RCC 7860 (cell line): ENCODE results near the gene SLC6A18.
"Not testable (repeated sequence)": the region's sequence is repeated elsewhere in the genome, so short reads cannot be mapped to it uniquely, and the experiment has no call there.

Experiments used
- DNase-seq: peaks from one replicate; pipeline ENCODE4 v3.0.0-alpha.2; 2015; ENCODE audit warnings: low spot score
- FAIRE-seq: peaks from 2 replicates; lab custom pipeline; 2012; peaks lifted over from hg19 to GRCh38; lab: Jason Lieb, UNC

The SLC6A18 gene

DNA sequence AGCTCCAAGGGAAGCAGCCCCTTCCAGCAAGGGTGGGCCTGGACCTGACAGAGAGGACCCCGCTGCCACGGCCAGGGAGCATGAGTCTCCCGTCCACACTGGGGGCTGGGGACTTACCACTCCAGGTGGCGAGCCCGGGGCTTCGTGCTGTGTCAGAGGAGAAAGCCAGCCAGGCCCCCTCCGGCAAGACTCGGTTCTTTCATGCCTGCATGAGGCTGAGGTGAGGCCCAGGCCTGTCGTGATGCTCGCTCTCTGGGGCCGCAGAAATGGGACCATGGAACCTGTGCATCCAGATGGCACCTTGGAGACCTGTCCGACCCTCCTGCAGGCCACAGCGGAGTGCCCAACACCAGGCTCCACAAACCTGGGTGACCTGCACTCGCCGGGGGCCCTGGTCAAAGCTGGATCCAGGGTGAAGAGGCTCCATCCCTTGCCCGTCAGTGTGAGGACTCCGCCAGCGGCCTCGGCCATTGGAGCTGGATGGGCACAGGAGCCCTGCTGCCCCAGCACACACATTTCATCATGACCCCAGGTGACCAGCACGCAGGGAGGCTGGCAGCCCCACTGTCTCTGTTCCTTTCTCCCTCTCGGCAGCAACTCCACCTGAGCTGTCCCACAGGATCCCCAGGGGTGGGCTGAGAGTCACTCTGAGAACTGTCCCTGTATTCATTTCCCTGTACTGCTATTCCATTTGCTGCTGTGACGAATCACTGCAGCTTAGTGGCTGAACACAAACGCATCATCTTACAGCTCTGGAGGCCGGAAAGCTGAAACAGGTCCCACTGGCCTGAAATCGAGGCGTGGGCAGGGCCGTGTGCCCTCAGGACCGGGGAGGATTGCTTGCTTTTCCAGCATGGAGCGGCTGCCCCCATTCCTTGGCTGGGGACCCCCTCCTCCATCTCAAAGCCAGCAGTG lies 24.4 kb downstream of the SLC6A18 start:
- DNase-seq (no peak), FAIRE-seq (no peak)

DNA sequence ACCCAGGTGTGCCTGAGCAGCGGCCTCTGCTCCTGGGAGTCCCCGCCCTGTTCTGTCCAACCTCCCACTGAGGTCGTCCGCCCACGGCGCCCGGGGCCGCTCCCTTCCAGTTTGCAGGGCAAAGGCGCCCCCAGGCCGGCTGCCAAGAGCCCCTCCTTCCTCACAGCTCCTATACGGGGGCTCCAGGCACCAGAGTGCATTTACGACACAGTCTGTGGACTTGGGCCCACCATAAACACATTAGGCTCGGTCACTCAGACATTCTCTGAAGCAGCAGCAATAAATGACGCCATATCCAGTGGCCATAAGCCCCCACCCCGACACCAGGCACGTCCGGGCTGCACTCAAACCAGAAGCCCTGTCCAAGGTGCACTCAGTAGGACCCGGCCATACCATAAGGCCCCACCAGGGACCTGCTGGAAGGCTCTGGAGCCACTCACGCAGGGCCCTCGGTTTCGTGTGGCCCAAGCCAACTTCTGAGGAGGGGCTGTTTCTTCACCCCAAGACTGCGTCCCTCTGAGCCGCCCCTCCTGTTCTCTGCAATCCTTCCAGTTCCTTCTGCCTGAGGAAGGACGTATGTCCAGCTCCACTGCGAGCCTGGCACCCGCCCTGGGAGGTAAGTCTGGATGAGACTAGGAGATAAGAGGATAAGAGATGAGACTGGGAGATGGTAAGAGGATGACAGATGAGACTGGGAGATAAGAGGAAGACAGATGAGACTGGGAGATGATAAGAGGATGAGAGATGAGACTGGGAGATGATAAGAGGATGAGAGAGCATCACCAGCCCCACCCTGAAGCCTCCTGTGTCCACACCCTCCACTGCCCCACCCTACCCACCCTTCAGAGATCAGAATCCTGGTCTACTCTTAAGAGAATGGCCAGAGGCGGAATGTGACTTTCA lies 26.7 kb downstream of the SLC6A18 start:
- FAIRE-seq: no peak
- no peak for DNase-seq

DNA sequence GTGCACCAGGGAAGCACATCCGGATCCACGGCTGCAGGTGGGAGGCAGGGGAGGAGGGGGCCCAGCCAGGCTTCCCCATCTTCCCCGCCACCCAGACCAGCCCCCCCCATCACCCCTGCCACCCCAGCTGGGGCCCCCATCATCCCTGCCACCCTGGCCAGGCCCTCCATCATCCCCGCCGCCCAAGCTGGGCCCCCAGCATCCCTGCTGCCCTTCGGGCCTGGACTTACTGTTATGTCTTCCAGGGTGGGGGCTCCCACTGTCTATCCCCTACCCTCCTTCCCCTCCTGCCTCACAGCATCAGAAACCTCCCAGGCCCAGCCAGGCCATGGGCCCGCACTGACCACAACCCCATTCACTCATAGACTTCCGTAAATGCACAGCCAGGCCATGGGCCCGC lies 27.5 kb downstream of the SLC6A18 start:
- DNase-seq: no peak
- FAIRE-seq: no peak

DNA sequence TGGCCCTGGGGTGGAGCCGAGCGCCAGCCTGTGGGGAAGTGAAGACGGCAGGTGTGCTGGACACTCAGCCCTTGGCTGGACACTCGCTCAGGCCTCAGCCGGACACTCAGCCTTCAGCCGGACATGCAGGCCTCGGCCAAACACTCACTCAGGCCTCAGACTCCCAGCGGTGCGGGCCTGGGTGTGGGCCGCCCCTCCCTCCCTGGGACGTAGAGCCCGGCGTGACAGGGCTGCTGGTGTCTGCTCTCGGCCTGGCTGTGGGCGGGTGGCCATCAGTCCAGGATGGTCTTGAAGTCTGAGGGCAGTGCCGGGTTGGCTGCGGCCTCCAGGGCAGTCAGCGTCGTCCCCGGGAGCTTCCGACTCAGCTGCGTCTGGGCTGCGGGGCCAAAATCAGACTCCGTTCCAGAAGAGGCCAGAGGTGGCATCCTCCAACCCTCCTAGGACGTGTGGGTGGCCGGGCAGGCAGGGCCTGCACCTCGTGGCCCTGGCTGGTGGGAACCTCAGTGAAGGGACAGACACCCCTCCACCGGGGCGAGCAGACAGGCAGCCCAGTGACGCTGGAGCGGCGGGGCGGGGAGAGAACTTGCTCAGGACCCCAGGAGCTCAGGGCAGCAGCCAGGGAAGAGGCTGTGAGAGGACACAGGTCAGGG lies 28.4 kb downstream of the SLC6A18 start:
- FAIRE-seq (no peak), DNase-seq (no peak)

DNA sequence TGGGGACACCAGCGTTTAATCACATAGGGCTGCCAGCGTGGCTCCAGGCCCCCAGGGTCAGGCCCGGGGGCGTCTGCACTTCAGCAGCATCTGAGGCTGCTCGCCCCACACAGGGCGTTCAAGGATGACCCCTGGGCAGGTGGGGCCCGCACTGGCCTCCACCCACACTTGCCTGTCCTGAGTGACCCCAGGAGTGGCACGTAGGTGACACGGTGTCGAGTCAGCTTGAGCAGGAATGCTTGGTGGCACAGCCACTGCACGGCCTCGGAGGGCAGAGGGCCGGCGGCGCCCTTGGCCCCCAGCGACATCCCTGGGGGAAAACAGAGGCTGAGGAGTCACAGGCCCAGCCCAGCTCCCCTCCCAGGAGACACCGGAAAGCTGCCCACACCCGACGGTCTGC lies 29.0 kb downstream of the SLC6A18 start:
- DNase-seq: no peak
- FAIRE-seq: no peak

DNA sequence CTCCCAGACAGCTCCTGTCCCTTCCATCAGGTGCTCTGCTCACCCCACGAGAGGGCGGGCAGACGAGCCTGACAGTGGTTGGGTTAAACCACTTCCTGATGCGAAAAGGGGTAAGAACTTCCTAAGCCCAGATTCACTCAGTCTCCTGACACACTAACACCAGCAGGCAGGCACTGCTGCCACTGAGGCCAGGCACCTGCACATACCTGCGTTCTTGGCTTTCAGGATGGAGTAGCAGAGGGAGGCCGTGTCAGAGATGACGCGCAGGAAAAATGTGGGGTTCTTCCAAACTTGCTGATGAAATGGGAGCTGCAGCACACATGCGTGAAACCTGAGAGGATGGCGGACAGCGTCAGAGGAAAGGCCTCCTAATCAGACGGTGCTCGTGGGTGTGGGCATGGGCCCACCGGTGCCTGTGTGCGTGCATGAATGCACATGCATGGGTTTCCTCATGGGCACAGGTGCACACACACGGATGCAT lies 29.9 kb downstream of the SLC6A18 start:
- no peak for FAIRE-seq
- no peak for DNase-seq

DNA sequence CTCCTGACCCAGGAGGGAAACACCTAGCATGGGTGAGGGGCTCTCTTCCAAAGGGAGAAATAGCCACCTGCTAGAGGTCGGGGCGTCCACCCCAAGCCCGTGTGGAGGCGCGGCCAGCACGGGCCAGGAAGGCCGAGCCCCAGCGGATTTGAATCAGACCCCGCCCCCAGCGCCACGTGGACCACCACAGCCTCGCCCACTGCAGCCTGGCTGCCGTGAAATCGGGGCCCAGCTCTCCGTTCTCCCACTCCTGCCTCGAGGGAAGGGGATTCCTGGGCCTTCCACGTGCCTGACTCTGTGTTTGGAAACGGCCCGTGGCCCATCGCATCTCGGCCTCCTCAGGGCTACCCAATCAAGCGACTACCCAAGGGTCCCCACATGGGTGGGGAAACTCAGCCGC lies 31.6 kb downstream of the SLC6A18 start:
- FAIRE-seq: no peak
- no peak for DNase-seq

DNA sequence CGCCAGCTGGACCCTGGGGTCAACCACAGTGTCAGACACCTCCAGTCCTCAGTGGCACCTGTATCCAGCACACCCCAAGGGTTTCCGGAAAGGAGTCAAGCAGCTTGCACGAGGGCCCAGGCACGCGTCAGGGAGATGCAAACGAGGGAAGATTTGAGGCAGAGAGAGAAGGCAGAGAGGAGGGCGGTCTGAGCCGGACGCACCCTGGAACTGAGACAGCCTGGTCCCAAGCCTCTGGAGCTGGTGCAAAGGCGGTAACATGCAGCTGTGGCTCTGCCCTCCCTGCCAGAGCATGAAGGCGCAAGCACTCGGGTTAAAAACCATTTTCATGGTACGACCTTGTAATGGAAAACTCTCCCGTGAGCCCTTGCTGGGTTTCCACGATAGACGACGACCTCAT lies 32.2 kb downstream of the SLC6A18 start:
- FAIRE-seq (no peak), DNase-seq (no peak)

DNA sequence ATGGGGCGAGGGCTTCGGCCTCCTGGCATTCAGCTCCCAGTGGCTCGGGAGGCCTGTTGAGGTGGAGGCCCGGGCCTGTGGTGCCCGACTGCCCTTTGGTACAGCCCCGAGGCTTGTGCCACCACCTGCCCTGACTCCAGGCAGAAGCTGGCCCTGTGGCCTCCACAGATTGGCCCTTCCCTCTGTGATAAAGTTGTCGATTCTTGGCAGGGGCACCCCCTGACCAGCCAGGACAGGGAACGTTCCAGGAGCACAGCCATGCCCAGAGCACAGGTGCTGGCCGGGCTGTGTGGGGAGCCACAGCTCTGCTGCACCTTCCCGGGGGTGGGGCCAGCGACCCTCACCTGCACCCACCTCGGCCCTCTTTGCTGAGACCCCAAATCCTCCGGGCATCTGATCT lies 32.7 kb downstream of the SLC6A18 start:
- FAIRE-seq (no peak), DNase-seq (no peak)

DNA sequence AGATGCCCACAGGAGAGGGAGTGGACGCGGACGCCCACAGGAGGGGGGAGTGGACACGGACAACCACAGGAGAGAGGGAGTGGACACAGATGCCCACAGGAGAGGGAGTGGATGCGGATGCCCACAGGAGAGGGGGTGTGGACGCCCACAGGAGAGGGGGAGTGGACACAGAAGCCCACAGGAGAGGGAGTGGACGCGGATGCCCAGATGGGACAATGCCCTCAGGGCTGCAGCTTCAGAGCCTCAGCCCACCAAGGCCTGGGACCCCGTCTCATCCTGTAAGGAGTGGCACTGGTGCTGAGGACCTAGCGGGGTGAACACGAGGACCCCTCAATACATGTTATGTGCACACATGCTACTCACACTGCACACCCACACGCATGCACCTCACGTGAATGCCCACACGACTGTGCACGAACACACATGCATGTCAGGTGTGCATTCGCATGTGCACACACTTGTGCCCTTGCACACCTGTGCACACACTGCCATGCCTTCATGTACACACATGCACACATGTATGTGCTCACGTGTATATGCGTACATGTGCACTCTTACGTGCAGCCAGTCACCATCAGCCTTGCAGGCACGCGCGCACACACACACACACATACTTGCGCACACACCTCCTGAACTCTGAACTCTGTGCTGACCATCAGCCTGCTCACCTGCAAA lies 34.8 kb downstream of the SLC6A18 start:
- FAIRE-seq: no peak

DNA sequence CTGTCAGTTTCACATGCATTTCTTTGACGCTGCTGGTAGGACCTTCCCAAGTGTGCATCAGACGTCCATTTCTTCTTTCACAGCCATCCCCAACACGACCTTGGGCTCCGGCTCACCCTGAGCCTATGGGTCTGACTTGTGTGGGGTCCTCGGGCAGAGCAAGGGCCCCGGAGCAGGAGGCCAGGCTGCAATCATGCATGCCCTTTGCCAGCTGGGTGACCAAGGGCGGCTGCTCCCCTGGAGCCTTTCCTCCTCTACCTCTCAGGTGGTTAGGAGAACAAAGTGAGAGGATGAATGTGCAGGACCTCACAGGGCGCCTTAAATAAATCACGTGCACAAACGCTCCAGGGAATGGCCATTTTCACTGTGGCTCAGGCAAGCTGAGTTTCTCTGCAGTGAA lies 36.5 kb downstream of the SLC6A18 start:
- FAIRE-seq: no peak
- no peak for DNase-seq

More for the DNA sequence above, 34.8 kb downstream of the SLC6A18 start:
- DNase-seq: no peak

DNA sequence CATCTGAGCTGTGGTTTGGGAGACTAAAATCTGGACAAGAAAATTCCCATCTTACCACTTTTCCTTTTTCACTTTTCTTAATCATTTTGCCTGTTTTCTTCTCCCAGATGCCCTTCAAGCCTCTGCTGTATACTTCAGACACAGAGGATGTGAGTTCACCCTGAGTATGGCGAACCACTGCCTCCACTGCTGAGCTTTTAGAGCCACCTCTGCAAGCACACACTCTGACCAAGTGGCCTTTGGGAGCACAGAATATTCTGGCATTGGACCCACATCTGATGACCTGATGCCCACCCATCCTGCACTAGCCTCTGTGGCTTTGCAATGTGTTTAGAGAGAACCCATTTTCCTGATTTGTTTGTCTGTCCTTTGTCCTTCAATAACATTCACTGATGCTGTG lies 37.2 kb downstream of the SLC6A18 start:
- no peak for FAIRE-seq
- no peak for DNase-seq

DNA sequence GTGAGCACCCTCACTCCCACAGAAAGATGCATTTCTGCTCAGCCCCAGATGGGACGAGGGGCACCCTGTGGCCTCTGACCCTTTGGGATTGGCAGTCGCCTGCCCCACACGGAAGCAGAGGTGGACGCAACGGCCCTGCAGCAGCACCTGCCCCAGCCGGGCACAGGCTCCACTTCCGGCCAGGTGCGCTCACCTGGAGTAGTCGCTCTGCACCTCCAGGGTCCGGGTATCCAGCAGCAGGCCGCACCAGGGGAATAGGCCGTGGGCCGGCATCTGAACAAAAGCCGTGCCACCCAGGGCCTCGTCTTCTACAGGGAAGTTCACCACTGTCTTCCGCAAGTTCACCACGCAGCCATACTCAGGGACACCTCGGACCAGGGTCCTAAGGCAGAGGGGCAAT lies 39.0 kb downstream of the SLC6A18 start:
- DNase-seq: no peak
- FAIRE-seq: no peak

DNA sequence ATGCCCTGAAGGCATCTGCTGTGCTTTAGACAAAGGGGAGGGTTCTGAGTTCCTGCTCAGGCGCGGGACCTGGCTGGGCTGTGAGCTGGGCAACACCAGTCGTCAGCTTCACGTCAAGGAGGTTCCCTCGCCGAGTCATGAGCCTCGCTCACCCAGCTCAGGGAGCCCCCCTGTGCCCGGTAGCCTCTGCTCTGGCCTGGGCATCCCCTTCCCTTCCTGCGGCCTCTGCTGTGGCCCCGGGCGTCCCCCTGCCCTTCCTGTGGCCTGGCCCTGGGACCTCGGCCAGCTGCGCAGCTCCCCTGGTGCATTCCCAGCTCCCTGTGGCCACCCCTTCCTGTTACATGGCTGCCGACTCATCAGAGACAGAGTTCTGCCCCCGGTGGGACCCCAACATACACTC lies 39.8 kb downstream of the SLC6A18 start:
- DNase-seq (no peak), FAIRE-seq (no peak)

DNA sequence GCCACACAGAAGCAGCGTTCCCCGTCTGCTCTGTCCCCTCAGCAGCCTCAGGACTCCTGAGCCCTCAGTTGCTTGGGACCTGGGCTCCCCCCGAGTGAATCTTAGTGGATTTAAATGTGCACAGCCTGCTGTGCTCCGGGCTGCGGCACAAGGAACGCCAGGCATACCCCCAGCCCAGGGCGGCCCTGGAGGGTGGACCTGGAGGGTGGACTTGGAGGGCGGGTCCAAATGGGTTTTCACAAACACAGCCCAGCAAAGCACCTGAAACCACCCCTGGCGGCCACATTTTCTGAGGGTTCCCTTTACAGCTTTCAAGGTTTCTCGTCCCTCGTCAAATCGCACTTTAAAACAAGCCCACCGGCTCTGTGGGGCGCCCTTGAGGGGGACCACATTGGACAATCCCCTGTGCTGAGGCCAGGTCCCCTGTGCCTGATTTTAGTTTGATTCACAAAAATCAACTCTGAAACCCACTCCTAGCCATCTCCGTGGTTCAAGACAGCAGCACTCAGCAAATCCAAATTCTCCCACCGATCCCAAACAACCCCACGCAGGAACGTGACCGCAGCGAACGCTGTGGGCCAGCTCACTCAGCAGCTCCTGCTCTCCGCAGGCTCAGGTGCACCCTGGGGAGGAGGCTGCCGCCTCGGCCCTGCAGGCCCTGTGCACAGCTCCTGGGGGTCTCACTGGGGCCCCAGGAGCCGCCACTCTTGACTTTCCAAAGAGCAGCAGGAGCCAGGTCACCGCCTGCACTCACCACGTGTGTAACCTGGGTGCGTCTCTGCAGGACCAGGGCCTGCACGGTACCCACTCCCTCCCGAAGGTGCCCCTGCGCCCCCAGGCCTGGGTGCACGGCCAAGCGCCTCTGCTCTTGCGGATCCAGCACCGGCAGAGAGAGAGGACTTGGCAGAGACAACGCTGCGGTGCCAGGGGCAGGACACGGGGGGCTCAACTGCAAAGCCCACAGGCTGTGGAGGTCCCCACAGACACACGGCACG lies 40.6 kb downstream of the SLC6A18 start:
- FAIRE-seq (no peak), DNase-seq (no peak)

DNA sequence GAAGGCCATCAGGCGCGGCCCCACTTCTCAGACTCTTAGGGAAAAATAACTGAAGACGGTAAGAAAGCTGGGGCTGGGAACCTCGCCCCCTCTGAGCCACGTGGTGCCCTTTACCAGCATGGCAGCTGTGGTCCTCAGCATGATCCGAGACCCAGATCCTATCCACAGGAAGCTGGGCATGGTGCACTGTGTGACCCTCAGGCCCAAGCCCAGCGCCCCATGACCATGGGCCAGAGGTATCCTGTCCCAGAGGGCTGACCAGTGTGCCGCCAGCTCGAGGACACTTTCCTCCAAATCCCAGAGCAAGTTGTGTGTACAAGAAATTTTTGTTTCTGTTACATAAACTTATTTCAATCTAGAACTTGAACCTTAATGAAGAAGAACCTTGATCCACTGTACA lies 41.6 kb downstream of the SLC6A18 start:
- FAIRE-seq: no peak
- no peak for DNase-seq

DNA sequence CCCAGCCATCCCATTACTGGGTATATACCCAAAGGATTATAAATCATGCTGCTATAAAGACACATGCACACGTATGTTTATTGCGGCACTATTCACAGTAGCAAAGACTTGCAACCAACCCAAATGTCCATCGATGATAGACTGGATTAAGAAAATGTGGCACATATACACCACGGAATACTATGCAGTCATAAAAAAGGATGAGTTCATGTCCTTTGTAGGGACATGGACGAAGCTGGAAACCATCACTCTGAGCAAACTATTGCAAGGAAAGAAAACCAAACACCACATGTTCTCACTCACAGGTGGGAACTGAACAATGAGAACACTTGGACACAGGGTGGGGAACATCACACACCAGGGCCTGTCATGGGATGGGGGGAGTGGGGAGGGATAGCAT lies 42.3 kb downstream of the SLC6A18 start:
- DNase-seq, FAIRE-seq: not testable (repeated sequence)

DNA sequence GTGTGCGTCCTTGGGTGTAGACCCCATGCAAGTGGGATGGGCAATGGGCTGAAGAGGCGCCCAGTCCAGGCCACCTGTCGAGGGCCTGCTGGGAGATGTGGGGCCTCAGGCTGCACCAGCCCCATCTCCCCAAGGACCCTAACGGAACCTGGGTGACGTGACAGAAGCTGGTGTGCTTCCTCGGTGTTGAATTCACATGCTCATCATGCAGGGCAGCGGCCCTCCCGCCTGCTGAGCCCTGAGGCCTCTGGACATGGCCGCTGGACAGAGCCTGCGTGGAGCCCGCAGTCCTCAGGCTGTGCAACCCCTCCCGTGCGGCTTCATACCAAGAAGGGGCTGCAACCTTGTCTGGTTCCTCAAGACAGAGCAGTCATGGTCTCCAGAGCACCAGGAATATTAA lies 42.9 kb downstream of the SLC6A18 start:
- no peak for FAIRE-seq
- DNase-seq: no peak

DNA sequence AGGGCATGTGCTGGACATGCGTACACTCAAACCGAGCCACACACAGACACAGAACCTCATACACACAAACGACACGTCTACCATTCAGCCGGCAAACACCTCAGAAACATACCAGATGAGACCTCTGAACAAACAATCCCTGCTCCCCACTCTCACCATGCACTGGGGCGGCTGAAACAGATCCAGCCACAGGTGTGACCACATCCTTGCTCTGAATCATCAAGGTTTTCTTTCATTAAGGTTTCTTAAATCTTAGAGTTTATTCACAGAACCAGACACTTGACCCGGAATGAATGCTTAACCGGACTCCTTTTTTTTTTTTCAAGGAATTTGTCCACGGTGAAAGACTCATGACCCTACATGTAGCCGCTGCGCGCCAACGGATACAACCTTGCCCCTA lies 43.5 kb downstream of the SLC6A18 start:
- FAIRE-seq (no peak), DNase-seq (no peak)
